C4-2B (cell line): ENCODE measurements around the gene SETD2.
A peak's percentile ranks its signal among the peaks of the same experiment; 100 is the strongest.

Experiments used
- H3K27ac ChIP-seq: fragments of 450-650 bp; 2 replicates; pipeline ENCODE4 v1.5.1; 2017
- ZFX ChIP-seq: fragments of 450-650 bp; IDR thresholded peaks from 2 replicates; pipeline ENCODE4 v1.6.1; 2017
- TF ChIP-seq, protein P1 (sequence below): fragments of 450-650 bp; conservative IDR thresholded peaks from 2 replicates; pipeline ENCODE4 v1.5.1; 2017; ENCODE audit warnings: mild to moderate bottlenecking

Gene SETD2

DNA sequence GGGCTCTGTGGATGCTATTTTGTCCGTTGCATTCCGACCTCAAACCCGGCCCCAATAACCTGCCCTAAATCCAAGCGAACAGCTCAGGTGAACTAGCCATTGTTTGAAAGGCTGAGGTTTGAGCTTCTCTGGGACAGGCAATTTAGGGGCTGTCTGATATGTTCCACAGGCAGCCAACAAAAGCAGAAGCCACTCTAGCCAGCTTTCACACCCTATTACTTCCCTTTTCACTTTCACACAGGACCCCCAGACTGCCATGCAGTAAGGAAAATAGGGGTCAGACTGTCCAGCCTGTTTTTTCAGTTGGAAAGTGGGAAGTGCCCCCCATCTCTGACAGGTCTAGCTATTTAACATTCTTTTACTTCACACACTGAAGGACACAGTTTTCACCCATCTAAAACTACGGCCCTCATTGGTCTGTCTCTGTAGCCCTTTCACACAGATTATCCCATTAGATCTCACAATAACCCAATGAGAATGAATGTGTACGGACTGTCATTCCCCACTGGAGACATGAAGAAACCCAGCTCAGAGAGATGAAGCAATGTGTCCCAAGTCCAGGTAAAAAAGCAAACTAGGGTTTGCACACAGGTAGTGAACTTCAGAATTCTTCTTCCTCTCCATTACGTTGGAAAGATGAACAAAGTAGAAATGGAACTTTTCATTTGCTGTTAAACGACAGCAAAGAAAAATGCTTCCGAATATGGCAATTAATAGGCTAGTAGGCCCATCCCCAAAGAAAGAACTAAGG is 189.3 kb downstream of the SETD2 start:
- TF ChIP-seq, protein P1, sequence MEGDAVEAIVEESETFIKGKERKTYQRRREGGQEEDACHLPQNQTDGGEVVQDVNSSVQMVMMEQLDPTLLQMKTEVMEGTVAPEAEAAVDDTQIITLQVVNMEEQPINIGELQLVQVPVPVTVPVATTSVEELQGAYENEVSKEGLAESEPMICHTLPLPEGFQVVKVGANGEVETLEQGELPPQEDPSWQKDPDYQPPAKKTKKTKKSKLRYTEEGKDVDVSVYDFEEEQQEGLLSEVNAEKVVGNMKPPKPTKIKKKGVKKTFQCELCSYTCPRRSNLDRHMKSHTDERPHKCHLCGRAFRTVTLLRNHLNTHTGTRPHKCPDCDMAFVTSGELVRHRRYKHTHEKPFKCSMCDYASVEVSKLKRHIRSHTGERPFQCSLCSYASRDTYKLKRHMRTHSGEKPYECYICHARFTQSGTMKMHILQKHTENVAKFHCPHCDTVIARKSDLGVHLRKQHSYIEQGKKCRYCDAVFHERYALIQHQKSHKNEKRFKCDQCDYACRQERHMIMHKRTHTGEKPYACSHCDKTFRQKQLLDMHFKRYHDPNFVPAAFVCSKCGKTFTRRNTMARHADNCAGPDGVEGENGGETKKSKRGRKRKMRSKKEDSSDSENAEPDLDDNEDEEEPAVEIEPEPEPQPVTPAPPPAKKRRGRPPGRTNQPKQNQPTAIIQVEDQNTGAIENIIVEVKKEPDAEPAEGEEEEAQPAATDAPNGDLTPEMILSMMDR, result no peak
- H3K27ac ChIP-seq, result no peak overlapping the region

DNA sequence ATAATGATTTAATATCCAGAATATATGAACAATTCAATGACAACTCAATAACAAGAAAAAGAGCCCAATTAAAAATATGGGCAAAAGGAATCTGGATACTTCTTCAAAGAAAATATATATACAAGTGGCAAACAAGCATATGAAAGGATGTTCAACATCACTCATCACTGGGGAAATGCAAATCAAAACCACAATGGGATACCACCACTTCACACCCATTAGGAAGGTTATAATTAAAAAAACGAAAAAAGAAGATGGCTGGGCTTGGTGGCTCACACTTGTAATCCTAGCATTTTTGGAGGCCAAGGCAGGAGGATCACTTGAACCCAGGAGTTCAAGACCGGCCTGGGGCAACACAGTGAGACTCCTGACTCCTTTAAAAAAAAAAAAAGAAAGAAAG is 191.5 kb downstream of the SETD2 start:
- TF ChIP-seq, protein P1, result no peak
- no peak for TF ChIP-seq ZFX
- H3K27ac ChIP-seq, result no peak overlapping the region

DNA sequence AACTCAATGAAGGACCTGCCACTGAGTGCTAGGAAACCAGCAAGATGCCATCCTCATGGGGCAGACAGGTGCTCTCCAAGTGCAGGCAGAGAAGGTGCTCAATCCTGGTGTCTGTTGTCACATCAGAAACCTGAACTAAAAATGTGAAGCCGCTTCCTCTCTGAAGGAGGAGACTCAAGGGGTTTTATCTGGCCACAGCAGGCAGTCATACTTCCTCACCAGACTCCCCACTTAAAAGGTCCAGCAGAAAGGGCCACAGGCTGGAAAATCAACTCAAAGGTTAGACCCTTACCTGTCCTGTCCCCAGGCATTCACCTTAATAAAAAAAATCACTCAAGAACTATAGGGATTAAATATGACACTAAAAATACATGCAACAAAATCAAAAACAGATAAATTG is 192.2 kb downstream of the SETD2 start:
- H3K27ac ChIP-seq, result no peak overlapping the region
- TF ChIP-seq, protein P1, result no peak
- no peak for TF ChIP-seq ZFX

DNA sequence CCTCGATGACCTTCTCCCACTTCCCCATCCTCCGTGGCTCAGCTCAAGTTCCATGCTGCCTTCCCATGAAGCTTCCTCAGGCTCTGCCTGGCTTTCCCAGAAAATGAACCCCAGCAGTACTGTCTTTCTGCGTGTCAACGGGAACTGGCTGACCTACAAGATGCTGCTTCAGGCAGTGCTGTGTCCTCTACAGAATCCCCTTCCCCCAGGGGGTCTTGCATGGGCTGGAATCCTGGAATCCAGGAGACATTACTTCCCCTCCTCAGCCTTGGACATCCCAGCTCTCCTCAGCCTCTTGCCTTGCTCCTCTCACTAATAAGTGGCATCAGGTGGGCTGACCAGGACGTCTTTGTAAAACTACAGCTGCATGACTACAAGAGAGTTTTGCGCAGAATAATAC is 192.8 kb downstream of the SETD2 start:
- TF ChIP-seq, protein P1, result no peak
- no peak for TF ChIP-seq ZFX
- 0 out of 2 replicates have a peak overlapping the region, but pooled peaks have one; percentile 4 for H3K27ac ChIP-seq

DNA sequence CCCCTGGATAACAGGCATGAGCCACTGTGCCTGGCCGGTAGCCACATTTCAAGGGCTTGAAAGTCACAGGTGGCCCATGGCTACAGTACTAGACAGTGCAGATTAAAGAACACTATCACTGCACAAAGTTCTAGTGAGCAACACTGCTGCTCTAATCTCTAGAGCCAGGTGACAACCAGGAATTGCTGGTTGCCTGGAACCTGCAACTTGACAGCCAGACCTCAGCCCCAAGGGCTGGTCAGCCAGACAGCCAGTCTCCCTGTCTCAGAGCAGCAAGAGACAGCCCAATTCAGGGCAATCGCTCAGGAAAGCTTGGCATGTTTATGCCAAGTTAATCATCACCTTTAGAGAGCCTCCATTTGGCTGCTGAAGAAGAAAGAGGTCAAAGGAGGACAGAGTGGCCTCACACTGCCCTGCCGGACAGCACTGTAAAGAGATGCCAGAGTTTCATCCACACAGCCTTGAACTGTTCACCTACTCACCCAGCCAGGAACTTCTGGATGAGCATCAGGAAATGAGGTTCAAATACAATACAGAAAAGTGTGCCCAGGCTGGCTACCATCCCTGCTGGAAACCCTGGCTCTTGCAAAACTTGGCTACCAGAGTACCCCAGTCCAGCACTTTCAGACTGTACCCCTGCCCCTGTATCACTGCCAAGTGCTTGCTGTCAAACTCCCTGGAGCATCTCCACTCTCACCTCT is 193.4 kb downstream of the SETD2 start:
- H3K27ac ChIP-seq, result no peak overlapping the region
- TF ChIP-seq ZFX, result no peak
- TF ChIP-seq, protein P1, result no peak

DNA sequence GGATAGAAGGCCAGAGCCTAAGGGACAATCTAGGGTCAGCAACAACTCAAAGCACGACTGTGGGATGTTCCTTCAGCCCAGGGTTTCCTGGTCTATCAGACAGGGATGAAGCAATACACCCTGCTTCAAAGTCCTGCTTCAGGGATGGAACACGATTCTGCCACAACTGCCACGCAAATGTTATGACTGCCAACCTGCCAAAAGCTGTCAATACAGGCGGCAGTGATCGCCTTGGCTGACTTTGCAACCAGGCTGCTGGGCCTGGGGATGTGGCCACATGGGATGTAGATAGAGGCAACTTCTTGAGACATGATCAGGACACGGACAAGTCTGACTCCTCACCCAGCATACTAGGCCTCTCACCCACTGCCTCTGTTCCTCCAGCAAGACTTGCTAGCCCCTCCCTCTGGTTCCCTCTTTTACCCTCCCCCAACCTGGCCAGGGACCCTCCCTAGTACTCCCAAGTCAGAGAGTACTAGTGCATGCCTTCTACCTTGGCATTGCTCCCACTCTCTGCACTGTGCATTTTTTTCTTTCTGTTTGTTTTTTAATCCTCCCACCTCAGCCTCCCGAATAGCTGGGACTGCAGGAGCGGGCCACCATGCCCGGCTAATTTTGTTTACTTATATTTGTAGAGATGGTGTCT is 195.0 kb downstream of the SETD2 start:
- no peak overlapping the region for H3K27ac ChIP-seq

More for the DNA sequence above, 195.0 kb downstream of the SETD2 start:
- TF ChIP-seq, protein P1, result no peak
- no peak for TF ChIP-seq ZFX
